ACHN (cell line): ENCODE results near the gene WSCD2.

Experiments
- DNase-seq: peaks from one replicate; pipeline ENCODE4 v3.0.0-alpha.2; 2015
- in situ Hi-C: cut with HindIII; loops from 2 replicates; pipeline ENCODE4 v1.10.0; 2017; ENCODE audit warnings: low sequenced_read_pairs, low pct_ligation_motif_present, low pct_unique_long_range_greater_than_20kb

WSCD2 gene

GRCh38 chr12:108177131-108177530, 48.0 kb downstream of the WSCD2 start:
- in situ Hi-C loops, result no loop called here

GRCh38 chr12:108179305-108179704, 50.2 kb downstream of the WSCD2 start:
- in situ Hi-C loops, result no loop called here
- DNase-seq, result no peak

More at GRCh38 chr12:108177131-108177530, 48.0 kb downstream of the WSCD2 start:
- DNase-seq, result no peak

DNA sequence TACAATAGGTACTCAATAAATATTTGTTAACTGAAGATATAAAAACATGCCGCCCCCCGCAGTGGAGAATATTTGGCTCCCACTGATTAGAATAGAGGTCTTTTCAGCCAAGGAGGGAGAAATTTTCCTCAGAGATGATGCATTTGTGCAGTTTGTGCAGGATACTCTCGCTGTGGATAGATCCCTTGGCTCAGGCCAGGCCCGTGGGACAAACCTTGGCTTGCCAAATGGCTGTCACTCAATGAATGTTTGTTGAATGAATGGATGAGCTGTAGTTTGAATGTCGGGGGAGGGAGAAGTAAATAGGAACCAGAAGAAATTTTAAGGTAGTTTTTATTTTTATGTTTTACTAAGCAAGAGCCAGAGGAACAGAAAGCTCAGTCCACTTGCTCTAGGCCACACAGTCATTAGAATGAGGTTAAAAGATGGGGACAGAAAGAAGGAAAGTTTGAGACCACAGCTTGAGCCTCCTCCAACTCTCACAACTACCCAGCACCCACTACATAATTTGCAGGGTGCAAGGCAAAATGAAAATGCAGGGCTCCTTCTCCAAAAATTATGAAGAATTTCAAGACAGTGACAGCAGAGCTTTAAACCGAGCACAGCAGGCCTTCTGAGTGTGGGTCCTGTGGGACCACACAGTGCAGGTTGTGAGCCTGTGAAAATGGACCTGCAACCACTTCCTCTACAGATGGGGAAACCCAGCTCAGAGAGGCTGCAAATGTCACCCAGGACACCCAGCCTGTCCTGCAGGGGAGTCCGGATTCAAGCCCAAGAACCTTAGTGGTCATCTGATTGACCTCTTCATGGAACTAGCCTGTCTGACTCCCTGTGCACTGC, 51.4 kb downstream of the WSCD2 start:
- in situ Hi-C loops, result no loop called here
- DNase-seq, result no peak

DNA sequence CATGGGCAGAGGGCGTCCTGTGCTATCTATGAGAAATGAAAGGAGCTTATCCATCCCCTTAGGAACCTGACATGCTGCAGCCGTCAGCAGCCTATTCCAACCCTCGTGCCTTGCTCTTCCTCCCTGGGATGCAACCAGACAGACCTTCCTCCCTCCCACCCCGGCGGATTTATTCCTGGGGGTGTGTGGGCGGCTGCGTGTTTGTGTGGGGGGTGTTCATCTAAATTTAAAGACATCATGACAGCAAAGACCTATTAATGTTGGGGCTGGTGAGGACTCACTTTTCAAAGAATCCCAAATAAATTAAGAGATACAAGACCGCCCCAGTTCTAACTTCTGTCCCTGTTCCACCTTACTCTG, 52.0 kb downstream of the WSCD2 start:
- no peak for DNase-seq
- in situ Hi-C loops, result no loop called here

- no peak for DNase-seq
- in situ Hi-C loops, result no loop called here
Measured at GRCh38 chr12:108182096-108182495, 53.0 kb downstream of the WSCD2 start.

DNA sequence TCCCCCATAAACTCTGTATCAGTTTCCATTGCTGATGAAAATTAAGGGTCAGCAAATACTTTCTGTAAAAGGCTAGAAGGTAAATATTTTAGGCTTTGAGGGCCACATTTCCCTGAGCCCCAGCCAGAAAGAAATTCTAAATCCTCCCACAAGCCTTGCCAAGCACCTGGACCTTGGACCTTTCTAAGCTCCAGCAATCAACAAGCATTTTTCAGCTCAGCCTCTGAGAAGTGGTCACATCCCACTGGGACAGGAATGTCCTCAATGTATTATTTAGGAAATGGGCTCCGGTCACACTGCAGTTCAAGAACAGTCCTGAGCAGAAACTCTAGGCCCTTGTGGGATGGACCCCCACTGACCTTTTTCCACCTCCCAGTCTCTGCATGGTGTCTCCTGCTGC, 55.9 kb downstream of the WSCD2 start:
- no peak for DNase-seq
- in situ Hi-C loops, result no loop called here

- no peak for DNase-seq
- in situ Hi-C loops, result no loop called here
Measured at GRCh38 chr12:108187831-108188230, 58.7 kb downstream of the WSCD2 start.

- in situ Hi-C loops, result no loop called here
- no peak for DNase-seq
Measured at GRCh38 chr12:108190529-108190928, 61.4 kb downstream of the WSCD2 start.

DNA sequence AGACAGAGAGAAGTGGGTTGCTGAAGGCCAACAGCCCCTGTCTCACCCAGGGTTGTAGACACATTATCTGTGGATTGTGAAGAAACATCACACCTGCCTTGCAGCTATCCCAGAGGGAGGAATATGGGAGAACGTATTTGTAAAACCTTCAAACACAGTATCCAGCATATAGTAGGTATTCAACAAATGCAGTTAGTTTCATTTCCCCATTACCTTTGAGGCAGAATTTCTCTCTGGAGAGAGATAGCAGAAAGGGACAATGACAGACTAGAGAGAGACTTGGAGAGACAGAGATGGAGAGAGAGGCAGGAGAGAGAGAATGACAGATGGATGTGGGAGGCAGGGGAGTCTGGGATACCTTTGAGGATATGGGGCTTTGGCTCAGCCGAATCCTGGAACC, 62.0 kb downstream of the WSCD2 start:
- DNase-seq, result no peak
- in situ Hi-C loops, result no loop called here

GRCh38 chr12:108191938-108192337, 62.9 kb downstream of the WSCD2 start:
- no peak for DNase-seq
- in situ Hi-C loops, result no loop called here

- no peak for DNase-seq
- in situ Hi-C loops, result no loop called here
Measured at GRCh38 chr12:108193493-108193892, 64.4 kb downstream of the WSCD2 start.

DNA sequence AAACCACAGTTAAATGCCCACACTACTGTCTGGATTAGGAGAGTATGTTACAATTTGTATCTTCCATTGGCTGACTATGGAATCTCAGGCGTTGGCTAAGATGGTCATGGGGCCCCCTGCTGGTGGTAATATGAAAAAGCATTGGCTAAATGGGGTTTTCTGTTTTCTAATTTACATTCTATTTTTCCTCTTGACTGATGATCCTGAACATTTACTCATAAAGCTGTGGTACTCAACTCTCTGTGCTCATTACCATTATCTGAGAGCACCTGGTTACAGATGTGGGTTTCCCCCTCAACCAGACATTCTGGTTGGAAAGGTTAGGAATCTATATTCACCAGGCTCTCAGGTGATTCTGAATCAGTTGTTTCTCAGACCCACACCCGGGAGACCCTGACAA, 64.8 kb downstream of the WSCD2 start:
- in situ Hi-C loops, result no loop called here
- DNase-seq, result peak; percentile 52

GRCh38 chr12:108194585-108194984, 65.5 kb downstream of the WSCD2 start:
- in situ Hi-C loops, result no loop called here
- no peak for DNase-seq

DNA sequence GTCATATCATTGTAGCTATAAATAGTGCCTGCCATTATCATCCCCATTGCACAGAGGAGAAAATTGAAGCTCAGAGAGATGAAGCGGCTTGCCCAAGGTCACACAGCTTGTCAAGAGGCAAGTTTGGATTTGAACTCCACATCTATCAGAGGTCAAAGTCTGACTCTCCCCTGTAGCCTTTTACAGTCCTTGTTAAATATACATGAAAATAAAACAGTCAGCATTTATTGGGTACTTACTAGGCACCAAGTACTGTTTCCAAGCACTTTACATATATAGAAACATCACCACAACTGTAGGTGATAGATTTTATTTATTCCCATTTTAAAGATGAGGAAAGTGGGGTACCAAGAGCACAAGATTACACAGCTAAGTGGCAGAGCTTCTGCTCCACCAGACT, 67.2 kb downstream of the WSCD2 start:
- in situ Hi-C loops, result no loop called here

DNA sequence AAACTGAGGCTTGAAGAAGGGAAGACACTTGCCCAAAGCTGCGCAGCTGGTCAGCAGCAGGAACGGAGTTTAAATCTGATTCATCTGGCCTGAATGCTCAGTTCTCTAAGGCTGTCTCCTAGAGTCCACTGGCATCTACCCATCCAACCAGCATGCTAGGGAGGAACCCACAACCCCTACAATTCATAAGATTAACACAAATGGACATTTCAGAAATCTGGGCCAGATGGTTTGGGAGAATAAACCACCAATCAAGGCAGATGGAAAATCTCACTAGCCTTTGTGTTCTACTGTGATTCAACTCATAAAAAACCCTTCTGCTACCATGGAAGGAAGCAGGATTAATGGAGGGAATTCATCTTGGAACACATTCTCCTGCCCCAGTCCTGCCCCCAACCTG, 67.8 kb downstream of the WSCD2 start:
- in situ Hi-C loops, result no loop called here
- no peak for DNase-seq

More for the DNA sequence above, 67.2 kb downstream of the WSCD2 start:
- no peak for DNase-seq

DNA sequence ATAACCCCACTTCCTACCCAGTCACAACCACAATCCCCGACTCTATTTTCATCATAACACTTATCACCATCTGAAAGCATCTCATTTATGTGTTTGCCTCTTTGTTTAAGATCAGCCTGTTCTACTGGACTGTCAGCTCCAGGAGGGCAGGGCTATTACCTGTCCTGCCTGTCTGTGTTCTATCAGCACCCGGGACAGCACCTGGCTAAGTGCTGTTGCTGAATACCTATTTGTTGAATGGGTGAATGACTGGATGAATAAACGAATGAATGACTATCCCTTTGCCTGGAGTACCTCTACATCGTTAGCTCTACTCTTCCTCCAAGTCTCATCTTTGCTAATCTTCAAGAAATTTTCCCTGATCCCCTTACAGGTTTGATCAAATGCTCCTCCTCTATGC, 69.0 kb downstream of the WSCD2 start:
- in situ Hi-C loops, result no loop called here
- no peak for DNase-seq

DNA sequence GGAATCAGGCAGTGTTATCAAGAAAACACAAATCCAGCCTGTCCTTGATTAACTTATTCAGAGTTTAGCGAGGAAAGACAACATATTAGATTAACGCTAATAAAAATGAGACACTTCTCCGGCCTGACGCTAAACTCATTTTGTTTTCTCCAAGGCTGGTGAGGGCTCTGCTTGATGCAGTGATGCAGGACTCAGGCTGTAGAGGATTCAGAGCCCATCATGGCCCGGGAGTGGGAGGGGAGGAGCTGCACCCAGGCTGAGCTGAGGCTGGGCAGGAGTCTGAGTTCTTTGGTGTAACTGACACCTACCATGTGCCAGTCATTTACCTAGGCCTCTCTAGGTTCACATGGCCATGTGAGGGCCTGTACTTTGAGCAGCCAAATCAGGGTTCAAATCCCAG, 70.0 kb downstream of the WSCD2 start:
- no peak for DNase-seq
- in situ Hi-C loops, result no loop called here

GRCh38 chr12:108201808-108202207, 72.7 kb downstream of the WSCD2 start:
- no peak for DNase-seq

DNA sequence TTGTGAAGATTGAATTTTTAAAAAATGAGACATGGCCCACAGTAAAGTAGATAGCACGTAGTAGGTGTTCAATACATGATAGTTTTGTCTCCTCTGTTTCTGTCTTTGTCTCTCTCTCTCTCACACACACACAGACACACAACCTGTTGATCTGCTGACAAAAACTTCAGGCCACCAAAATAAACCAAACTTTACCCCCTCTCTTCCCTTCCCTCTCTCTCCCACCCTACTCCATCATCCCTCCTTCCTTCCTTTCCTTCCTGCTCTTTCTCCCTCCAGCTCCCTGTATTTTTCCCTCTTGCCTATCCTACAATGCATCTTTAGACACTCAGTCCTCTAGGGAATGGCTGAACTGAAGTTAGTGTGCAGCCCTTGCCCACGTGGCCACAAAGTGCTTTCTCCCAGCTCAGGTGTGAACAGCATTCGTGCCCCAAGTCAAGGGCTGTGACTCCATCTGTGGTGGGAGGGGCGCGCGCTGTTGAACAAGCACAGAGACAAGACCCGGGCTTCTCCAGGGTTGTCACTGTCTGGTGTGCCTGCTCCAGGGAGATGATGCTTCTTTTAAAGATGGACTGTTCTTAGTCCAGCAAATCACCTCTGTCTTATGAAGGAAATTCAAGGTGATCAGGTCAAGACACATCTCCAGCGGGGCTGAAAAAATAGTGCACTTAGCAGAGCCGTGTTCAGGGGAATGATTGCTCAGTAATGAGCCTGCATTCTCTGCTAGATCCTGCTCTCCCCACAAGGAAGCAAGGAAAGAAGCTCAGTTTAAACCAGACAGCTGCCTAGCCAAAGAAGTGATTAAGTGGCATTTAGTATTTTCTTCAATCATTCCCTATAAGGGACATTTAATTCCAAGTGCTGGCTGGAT, 75.3 kb downstream of the WSCD2 start:
- no peak for DNase-seq
- in situ Hi-C loops, result no loop called here

More at GRCh38 chr12:108201808-108202207, 72.7 kb downstream of the WSCD2 start:
- in situ Hi-C loops, result no loop called here

GRCh38 chr12:108205864-108206263, 76.8 kb downstream of the WSCD2 start:
- in situ Hi-C loops, result no loop called here
- no peak for DNase-seq
